ENCODE data around the gene NRP2. TPM values are rescaled to one million over a fixed set of nuclear protein-coding genes. Genes with fewer than 3 reads are reported as not detected.

Gene NRP2
- total RNA-seq, 2 experiments from 2014 or later: 0.63 to 1.6 TPM

DNA sequence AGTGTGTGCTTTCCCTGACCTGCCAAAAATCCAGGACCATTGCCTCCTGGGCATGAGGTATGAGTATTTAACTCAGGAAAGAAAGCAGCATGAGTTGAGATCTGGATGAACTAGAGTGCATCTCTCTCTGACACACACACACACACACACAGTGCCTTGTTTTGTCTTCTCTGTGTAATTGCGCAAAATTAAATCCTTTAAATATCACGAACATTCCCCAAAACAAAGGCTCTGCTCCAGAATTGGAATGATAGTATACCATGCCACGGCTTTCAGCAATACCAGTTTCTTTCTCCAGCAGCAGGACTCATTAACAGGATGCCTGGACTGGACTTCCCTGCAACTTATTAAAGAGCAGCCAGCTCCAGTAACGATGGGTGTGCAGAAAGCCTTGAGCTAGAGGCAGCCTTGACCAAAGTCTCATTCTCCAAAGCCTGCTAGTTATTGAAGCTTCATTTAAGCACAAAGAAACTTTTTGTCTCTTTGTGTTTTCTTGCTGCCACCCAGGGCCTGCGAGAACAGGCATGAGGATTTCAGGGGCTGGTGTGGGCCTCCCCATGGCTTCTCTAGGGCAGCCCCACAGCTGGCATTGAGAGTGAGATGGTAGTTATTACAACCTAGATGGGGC lies 101.7 kb downstream of the NRP2 start:
- Mint-ChIP-seq H3K27ac (no peak overlapping the region), H3K4me3 (no peak overlapping the region), H3K9me3 (no peaks in the 10 kb centered on the region), H3K4me1 (ENCODE audit: low read depth) (peaks cover 11% of the 10 kb centered on the region), H3K27me3 (no peaks in the 10 kb centered on the region), H3K36me3 (ENCODE audit: low read depth) (no peaks in the 10 kb centered on the region)
- ATAC-seq: no peak
- TF ChIP-seq, protein P1, sequence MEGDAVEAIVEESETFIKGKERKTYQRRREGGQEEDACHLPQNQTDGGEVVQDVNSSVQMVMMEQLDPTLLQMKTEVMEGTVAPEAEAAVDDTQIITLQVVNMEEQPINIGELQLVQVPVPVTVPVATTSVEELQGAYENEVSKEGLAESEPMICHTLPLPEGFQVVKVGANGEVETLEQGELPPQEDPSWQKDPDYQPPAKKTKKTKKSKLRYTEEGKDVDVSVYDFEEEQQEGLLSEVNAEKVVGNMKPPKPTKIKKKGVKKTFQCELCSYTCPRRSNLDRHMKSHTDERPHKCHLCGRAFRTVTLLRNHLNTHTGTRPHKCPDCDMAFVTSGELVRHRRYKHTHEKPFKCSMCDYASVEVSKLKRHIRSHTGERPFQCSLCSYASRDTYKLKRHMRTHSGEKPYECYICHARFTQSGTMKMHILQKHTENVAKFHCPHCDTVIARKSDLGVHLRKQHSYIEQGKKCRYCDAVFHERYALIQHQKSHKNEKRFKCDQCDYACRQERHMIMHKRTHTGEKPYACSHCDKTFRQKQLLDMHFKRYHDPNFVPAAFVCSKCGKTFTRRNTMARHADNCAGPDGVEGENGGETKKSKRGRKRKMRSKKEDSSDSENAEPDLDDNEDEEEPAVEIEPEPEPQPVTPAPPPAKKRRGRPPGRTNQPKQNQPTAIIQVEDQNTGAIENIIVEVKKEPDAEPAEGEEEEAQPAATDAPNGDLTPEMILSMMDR (IDR thresholded peaks at IDR 0.05): no peak
- intact Hi-C loops (cut with micrococcal nuclease): no loop called here
- DNase-seq: no peak
- ChIA-PET CTCF (no interaction called here), POLR2A (no interaction called here)

DNA sequence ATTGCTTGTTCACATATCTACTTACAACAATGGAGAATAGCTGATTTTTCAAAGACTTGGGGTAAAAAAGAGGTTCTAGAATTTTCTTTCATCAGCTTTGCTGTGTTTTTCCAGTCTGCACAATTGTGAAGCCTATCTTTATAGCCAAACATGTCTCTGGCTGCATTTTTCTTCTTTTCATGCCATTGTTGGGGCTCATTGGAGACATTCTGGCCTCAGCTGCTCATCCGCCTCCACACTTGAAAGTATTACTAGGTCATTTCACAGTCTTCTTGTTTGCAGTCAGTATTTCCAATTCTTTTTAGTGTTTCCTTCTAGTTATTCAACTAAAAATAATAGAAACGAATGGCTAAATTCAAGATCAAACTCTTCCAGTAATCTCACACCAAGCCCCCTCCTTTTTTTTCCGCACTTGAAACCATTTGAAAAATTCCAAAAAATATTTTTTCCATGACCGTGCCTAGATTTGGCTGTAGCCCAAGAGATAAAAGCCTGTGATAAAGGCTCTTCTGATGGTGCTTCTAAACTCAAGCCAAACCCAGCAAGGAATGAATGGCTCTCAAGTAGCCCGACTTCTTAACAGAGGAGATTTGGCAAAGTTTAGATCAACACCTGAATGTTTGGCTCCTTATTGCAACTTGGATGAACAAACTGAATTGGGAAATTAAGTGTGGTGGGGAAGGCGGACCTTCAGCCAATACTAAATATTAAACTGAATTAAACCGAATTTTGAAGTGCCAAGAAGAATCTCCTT lies 103.4 kb downstream of the NRP2 start:
- ChIA-PET POLR2A (interaction anchor here (0.8 kb wide), 1 partner anchor 138 kb away, joined by 4 read pairs; no protein-coding TSS in a partner anchor), CTCF (no interaction called here)
- TF ChIP-seq, protein P1 (IDR thresholded peaks at IDR 0.05): no peak
- Mint-ChIP-seq H3K36me3 (ENCODE audit: low read depth) (no peaks in the 10 kb centered on the region), H3K27me3 (peaks cover 1% of the 10 kb centered on the region), H3K9me3 (no peaks in the 10 kb centered on the region), H3K4me3 (no peak overlapping the region), H3K4me1 (ENCODE audit: low read depth) (peaks cover 10% of the 10 kb centered on the region), H3K27ac (no peak overlapping the region)
- DNase-seq (no peak), ATAC-seq (no peak)
- intact Hi-C loops (cut with micrococcal nuclease): no loop called here

DNA sequence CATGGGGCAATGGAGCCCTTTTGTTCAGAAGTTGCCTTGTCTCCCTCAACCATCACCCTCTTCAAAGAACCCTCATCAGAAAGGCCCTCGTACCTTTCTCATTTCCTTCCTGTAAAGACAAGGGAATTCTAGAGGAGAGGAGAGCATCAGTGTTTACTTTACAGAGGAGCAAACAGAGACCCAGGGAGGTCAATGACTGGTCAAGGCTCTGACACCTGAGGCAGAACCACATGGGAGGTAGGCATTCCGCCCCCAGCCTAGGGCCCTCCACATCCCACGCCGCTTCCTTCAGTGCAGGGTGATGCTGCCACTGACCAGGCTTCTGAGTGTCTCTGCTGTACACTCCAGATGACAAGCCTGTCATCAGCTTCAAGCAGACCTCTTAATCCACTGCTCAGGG lies 104.7 kb downstream of the NRP2 start:
- Mint-ChIP-seq H3K9me3 (no peaks in the 10 kb centered on the region), H3K27ac (no peak overlapping the region), H3K36me3 (ENCODE audit: low read depth) (no peaks in the 10 kb centered on the region), H3K4me1 (ENCODE audit: low read depth) (no peaks in the 10 kb centered on the region), H3K27me3 (peaks cover 1% of the 10 kb centered on the region), H3K4me3 (no peak overlapping the region)
- ChIA-PET POLR2A (no interaction called here), CTCF (no interaction called here)
- ATAC-seq (no peak), DNase-seq (no peak)
- intact Hi-C loops (cut with micrococcal nuclease): no loop called here
- TF ChIP-seq, protein P1 (IDR thresholded peaks at IDR 0.05): no peak

DNA sequence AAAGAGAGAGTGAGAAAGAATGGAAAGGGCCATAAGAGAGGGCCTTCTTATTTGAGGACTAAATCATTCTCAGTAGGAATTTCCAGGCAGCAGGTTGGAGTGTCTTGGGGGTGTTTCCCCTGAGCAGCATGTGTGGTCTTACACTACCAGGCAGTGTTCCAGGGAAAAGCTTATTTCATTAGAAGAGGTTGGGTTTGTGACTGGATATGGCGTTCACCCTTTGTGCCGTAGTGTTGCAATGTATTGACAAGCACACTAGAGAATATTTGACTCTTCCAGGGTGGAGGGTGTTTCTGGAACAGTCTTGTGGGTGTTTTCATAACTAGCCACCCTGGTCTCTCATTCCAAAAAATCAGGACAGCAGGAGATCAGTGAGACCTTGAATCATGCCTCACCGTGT lies 105.5 kb downstream of the NRP2 start:
- DNase-seq (no peak), ATAC-seq (no peak)
- Mint-ChIP-seq H3K27me3 (peaks cover 1% of the 10 kb centered on the region), H3K36me3 (ENCODE audit: low read depth) (no peaks in the 10 kb centered on the region), H3K4me3 (no peak overlapping the region), H3K4me1 (ENCODE audit: low read depth) (no peaks in the 10 kb centered on the region), H3K9me3 (no peaks in the 10 kb centered on the region), H3K27ac (no peak overlapping the region)
- POLR2A ChIA-PET: no interaction called here
- TF ChIP-seq, protein P1 (IDR thresholded peaks at IDR 0.05): no peak
- intact Hi-C loops (cut with micrococcal nuclease): no loop called here
- CTCF ChIA-PET: interaction anchor here (1.1 kb wide), 1 partner anchor 138 kb away, joined by 3 read pairs; no protein-coding TSS in a partner anchor

DNA sequence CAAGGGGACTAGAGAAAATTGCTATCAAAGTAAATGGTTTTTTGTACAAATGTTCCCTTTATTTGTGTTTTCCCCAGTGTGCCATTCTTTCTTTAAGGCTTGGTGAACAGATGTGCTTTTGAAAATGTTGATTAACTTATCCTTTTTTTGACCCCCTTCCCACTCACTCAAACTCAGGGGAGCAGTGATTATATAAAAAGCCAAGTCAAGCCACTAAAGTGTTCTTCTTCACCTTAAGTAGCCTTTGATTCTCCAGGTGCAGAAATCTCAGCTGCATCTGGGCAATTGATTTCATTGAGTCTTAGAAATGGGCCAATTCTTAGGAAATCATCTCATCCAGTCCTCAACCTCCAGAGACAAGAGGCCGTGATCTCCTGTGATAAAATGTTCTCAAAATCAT lies 107.6 kb downstream of the NRP2 start:
- CTCF ChIA-PET: no interaction called here
- TF ChIP-seq, protein P1 (IDR thresholded peaks at IDR 0.05): no peak
- ATAC-seq: no peak
- POLR2A ChIA-PET: no interaction called here
- Mint-ChIP-seq H3K4me1 (ENCODE audit: low read depth) (no peaks in the 10 kb centered on the region), H3K36me3 (ENCODE audit: low read depth) (no peaks in the 10 kb centered on the region), H3K4me3 (no peak overlapping the region), H3K27me3 (peaks cover 1% of the 10 kb centered on the region), H3K27ac (no peak overlapping the region), H3K9me3 (no peaks in the 10 kb centered on the region)
- DNase-seq: no peak
- intact Hi-C loops (cut with micrococcal nuclease): no loop called here
